Brain microvascular endothelial cell (primary cell): ENCODE results near the gene RENBP.

Source experiments
- DNase-seq: peaks from one replicate; pipeline ENCODE4 v3.0.0-alpha.2; 2020
- H3K27ac ChIP-seq: fragments of 250-450 bp; sonication (Bioruptor Pico); 2 replicates; pipeline ENCODE4 v1.5.1; 2020; ENCODE audit warnings: mild to moderate bottlenecking, moderate library complexity
- H3K27me3 ChIP-seq: fragments of 250-450 bp; sonication (Bioruptor Pico); replicated peaks from 2 replicates; pipeline ENCODE4 v1.5.1; 2020; ENCODE audit warnings: mild to moderate bottlenecking
- H3K36me3 ChIP-seq: fragments of 250-450 bp; sonication (Bioruptor Pico); replicated peaks from 2 replicates; pipeline ENCODE4 v1.5.1; 2020; ENCODE audit warnings: mild to moderate bottlenecking
- H3K4me3 ChIP-seq: 2 replicates; pipeline ENCODE4 v1.5.1; 2011; ENCODE audit warnings: low read depth, mild to moderate bottlenecking, control low read depth, low read length, moderate library complexity
- CTCF ChIP-seq: IDR thresholded peaks from 2 replicates; pipeline ENCODE4 v1.5.1; 2011; ENCODE audit warnings: low read depth, mild to moderate bottlenecking, moderate library complexity, low read length, control low read depth, inconsistent platforms; ENCODE audit errors: missing control alignments
- in situ Hi-C: cut with HindIII; loops from 2 replicates; pipeline ENCODE4 v1.10.0; 2017; ENCODE audit warnings: low sequenced_read_pairs, low pct_ligation_motif_present

RENBP gene

GRCh38 chrX:153907456-153907855 is 37.0 kb downstream of the RENBP start:
- no peak overlapping the region for H3K4me3 ChIP-seq
- TF ChIP-seq CTCF, result no peak
- no peaks in the 10 kb centered on the region for H3K27me3 ChIP-seq
- H3K27ac ChIP-seq, result no peak overlapping the region
- in situ Hi-C loops, result no loop called here
- H3K36me3 ChIP-seq, result no peaks in the 10 kb centered on the region
- DNase-seq, result no peak

GRCh38 chrX:153906126-153906917 is 38.1 kb downstream of the RENBP start:
- TF ChIP-seq CTCF, result no peak
- H3K4me3 ChIP-seq, result no peak overlapping the region
- in situ Hi-C loops, result no loop called here
- no peak overlapping the region for H3K27ac ChIP-seq
- no peaks in the 10 kb centered on the region for H3K27me3 ChIP-seq
- H3K36me3 ChIP-seq, result no peaks in the 10 kb centered on the region
- DNase-seq, result no peak

- Histone ChIP-seq H3K27ac (no peak overlapping the region), H3K27me3 (no peaks in the 10 kb centered on the region), H3K36me3 (no peaks in the 10 kb centered on the region), H3K4me3 (no peak overlapping the region)
- no peak for TF ChIP-seq CTCF
- in situ Hi-C loops, result no loop called here
- no peak for DNase-seq
Measured at GRCh38 chrX:153905481-153906095, 38.9 kb downstream of the RENBP start.

GRCh38 chrX:153903991-153904957 is 40.2 kb downstream of the RENBP start, which contains the start of gene AVPR2:
TSS of gene AVPR2 (plus strand) at chrX:153904673. CDS start at chrX:153905146, 473 bp downstream.
- H3K27ac ChIP-seq, result no peak within 1 kb of the TSS
- DNase-seq, result no peak
- H3K4me3 ChIP-seq, result no peak within 1 kb of the TSS
- H3K27me3 ChIP-seq, result no peaks in the 10 kb centered on the region
- no peak for TF ChIP-seq CTCF
- in situ Hi-C loops, result no loop called here
- no peaks in the 10 kb centered on the region for H3K36me3 ChIP-seq

GRCh38 chrX:153903238-153903980 is 41.0 kb downstream of the RENBP start:
- no peak for TF ChIP-seq CTCF
- no peaks in the 10 kb centered on the region for H3K27me3 ChIP-seq
- in situ Hi-C loops, result no loop called here
- H3K36me3 ChIP-seq, result no peaks in the 10 kb centered on the region
- DNase-seq, result no peak
- no peak overlapping the region for H3K4me3 ChIP-seq
- no peak overlapping the region for H3K27ac ChIP-seq
